ENCODE results near the gene AGBL1.

DNA sequence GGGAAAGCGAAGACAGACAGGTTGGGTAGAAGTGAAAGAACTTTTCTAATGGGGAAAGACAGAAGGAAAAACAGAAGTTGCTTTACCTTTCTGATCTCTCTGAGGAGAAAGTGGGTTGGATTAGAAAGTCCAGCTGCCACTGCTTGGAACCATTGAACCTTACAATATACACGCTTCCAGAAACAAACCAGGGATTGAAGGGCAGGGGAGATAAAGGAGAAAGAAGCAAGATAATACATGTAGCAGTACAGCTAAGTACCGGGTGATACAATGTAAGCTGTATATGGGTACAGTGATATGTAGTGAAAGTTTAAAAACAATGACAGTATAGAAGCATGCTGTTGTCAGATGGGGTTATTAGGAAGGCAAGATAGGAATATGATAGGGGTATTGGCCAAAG is 684.4 kb downstream of the AGBL1 start:
- TF ChIP-seq EZH2 (IDR thresholded peaks at IDR 0.05; ENCODE audit: low read depth, unreplicated experiment) (no peak), CTCF (conservative IDR thresholded peaks at IDR 0.05; ENCODE audit: low read depth in 2 of 2) (no peak), ETS1 (IDR thresholded peaks at IDR 0.05) (no peak), ZNF114 (CRISPR knock-in tag; IDR thresholded peaks at IDR 0.05) (no peak), REST (IDR thresholded peaks at IDR 0.05; ENCODE audit: unreplicated experiment) (no peak), POLR2AphosphoS5 (IDR thresholded peaks at IDR 0.05; ENCODE audit: low read depth) (no peak)

All from GM23338 (cell line).